Lung (tissue), 12 donors: ENCODE results near the gene ELFN1. TPM values are rescaled to one million over a fixed set of nuclear protein-coding genes. Genes with fewer than 3 reads are reported as not detected.
A peak's percentile ranks its signal among the peaks of the same experiment; 100 is the strongest.

ENCODE experiments used
- ATAC-seq: fragments of 200-7000 bp; cut with Tn5 transposase; one replicate; pipeline ENCODE4 v1.9.1; 2020; ENCODE audit warnings: moderate number of reproducible peaks; ENCODE audit not compliant: insufficient read depth, low FRiP score
- DNase-seq, 3 donors: peaks; one replicate each; pipeline ENCODE4 v3.0.0-alpha.2; 2013 to 2017
- H3K27ac ChIP-seq, 2 donors: one replicate each; pipeline ENCODE4 v1.5.1; 2013; ENCODE audit warnings: mild to moderate bottlenecking in 2 of 2, moderate library complexity in 2 of 2, control low read depth in 1 of 2, inconsistent platforms in 1 of 2, low read depth in 1 of 2, low read length in 1 of 2
- H3K27me3 ChIP-seq, 3 donors: one replicate each; pipeline ENCODE4 v1.5.1; 2013; ENCODE audit warnings: low read length in 2 of 3; ENCODE audit not compliant: control insufficient read depth in 3 of 3, insufficient read depth in 3 of 3
- H3K36me3 ChIP-seq, 4 donors: one replicate each; pipeline ENCODE4 v1.5.1; 2013; ENCODE audit warnings: low read length in 4 of 4, mild to moderate bottlenecking in 1 of 4, moderate library complexity in 1 of 4; ENCODE audit not compliant: control insufficient read depth in 4 of 4, insufficient read depth in 4 of 4
- H3K4me1 ChIP-seq, 5 donors: one replicate each; pipeline ENCODE4 v1.5.1; 2013; ENCODE audit warnings: low read length in 5 of 5, mild to moderate bottlenecking in 2 of 5, moderate library complexity in 1 of 5; ENCODE audit not compliant: control insufficient read depth in 5 of 5, insufficient read depth in 5 of 5
- H3K4me3 ChIP-seq: one replicate; pipeline ENCODE4 v1.5.1; 2013; ENCODE audit warnings: mild to moderate bottlenecking, control low read depth, moderate library complexity
- H3K9ac ChIP-seq, 2 donors: one replicate each; pipeline ENCODE4 v1.5.1; 2013; ENCODE audit warnings: low read length in 2 of 2, control low read depth in 1 of 2; ENCODE audit not compliant: insufficient read depth in 1 of 2
- H3K9me3 ChIP-seq, 4 donors: one replicate each; pipeline ENCODE4 v1.5.1; 2013; ENCODE audit warnings: low read length in 3 of 4, mild to moderate bottlenecking in 1 of 4, moderate library complexity in 1 of 4; ENCODE audit not compliant: control insufficient read depth in 4 of 4, insufficient read depth in 3 of 4
- CTCF ChIP-seq: IDR thresholded peaks from 2 replicates; pipeline ENCODE4 v1.5.1; 2012; ENCODE audit warnings: mild to moderate bottlenecking; ENCODE audit errors: control extremely low read depth, extremely low read depth
- WGBS, 2 donors: extraction: QIAGEN DNeasy Blood & Tissue Kit; methylation state at CpG; one replicate each; pipeline ENCODE4 v1.1.7; 2013; 5-methylcytosine and 5-hydroxymethylcytosine counted together
- polyA plus RNA-seq, 2 donors: library from polyadenylated mRNA; stranded (reverse); fragments of 200-250 nt; gene quantifications; one replicate each; pipeline ENCODE4 v1.2.1, GENCODE V29; 2013
- total RNA-seq, 2 donors: library from RNA; depleted of rRNA in 1 of 2; stranded (reverse); fragments of >200 nt in 1 of 2; gene quantifications; one replicate each; pipeline ENCODE4 v1.2.1, GENCODE V29; 2014 to 2021
- donor health status: control.
- donor health status: control.
- donor health status: Bipolar disorder and iron deficiency.
- donor health status: healthy.
- donor health status: DM: yes; HTN: yes; CAD: no.

Gene ELFN1
- total and polyA plus RNA-seq, 4 donors = 0.43 to 1.4 (median 1.0) TPM

- H3K36me3 ChIP-seq = no peaks in the 10 kb centered on the region
- H3K27me3 ChIP-seq = peaks cover 0 to 17% (median 0%) of the 10 kb centered on the region in 3 donors
- H3K9ac ChIP-seq = no peak overlapping the region
- H3K4me3 ChIP-seq = no peak overlapping the region
- H3K9me3 ChIP-seq = peaks cover 0 to 4% (median 0%) of the 10 kb centered on the region in 4 donors
- no peaks in the 10 kb centered on the region for H3K4me1 ChIP-seq
- H3K27ac ChIP-seq = no peak overlapping the region
- TF ChIP-seq CTCF = no peak
- DNase-seq (peak; percentile 50 to 69 (median 58)), ATAC-seq (no peak)
- WGBS, 2 donors = 59 to 63% methylated on average over 16 of the region's 16 CpGs
These were observed 24.0 kb downstream of the ELFN1 start for GRCh38 chr7:1693991-1694524.

GRCh38 chr7:1694611-1695511, 24.8 kb downstream of the ELFN1 start:
- no peaks in the 10 kb centered on the region for H3K36me3 ChIP-seq
- no peak overlapping the region for H3K9ac ChIP-seq
- 80 to 87% methylated on average over 31 of the region's 31 CpGs for WGBS, 2 donors
- H3K4me1 ChIP-seq = no peaks in the 10 kb centered on the region
- TF ChIP-seq CTCF = no peak
- no peak overlapping the region for H3K27ac ChIP-seq
- peaks cover 0 to 4% (median 0%) of the 10 kb centered on the region in 4 donors for H3K9me3 ChIP-seq
- no peak for ATAC-seq
- H3K27me3 ChIP-seq = peaks cover 0 to 15% (median 0%) of the 10 kb centered on the region in 3 donors
- no peak overlapping the region for H3K4me3 ChIP-seq
- DNase-seq = peak in 1 of 3 donors; percentile 9

- Histone ChIP-seq H3K9me3 (peaks cover 0 to 8% (median 0%) of the 10 kb centered on the region in 4 donors), H3K4me1 (no peaks in the 10 kb centered on the region), H3K27ac (no peak overlapping the region), H3K36me3 (no peaks in the 10 kb centered on the region), H3K9ac (no peak overlapping the region), H3K4me3 (no peak overlapping the region), H3K27me3 (peaks cover 0 to 15% (median 0%) of the 10 kb centered on the region in 3 donors)
- TF ChIP-seq CTCF = no peak
- peak in 1 of 3 donors; percentile 10 for DNase-seq
- ATAC-seq = no peak
- WGBS, 2 donors = 78 to 83% methylated on average over 11 of the region's 11 CpGs
These were observed 25.9 kb downstream of the ELFN1 start for GRCh38 chr7:1695800-1696454.
